HEK293 (cell line): Measurements from ENCODE around the gene ERFE.

Source experiments
- CTCF ChIP-seq: fragments of 450-650 bp; formaldehyde crosslinking; IDR thresholded peaks from 2 replicates; pipeline ENCODE4 v1.5.1; 2016; ENCODE audit warnings: missing biosample characterization, missing genetic modification characterization
- REPIN1 ChIP-seq: fragments of 450-650 bp; formaldehyde crosslinking; IDR thresholded peaks from 2 replicates; pipeline ENCODE4 v1.5.1; 2017; ENCODE audit warnings: missing biosample characterization, missing genetic modification characterization, low read depth
- YY1 ChIP-seq: fragments of 450-650 bp; formaldehyde crosslinking; IDR thresholded peaks from 2 replicates; pipeline ENCODE4 v1.5.1; 2018; ENCODE audit warnings: missing biosample characterization, missing genetic modification characterization
- ZNF311 ChIP-seq: fragments of 450-650 bp; formaldehyde crosslinking; IDR thresholded peaks from 2 replicates; pipeline ENCODE4 v1.5.1; 2017; ENCODE audit warnings: missing biosample characterization, missing genetic modification characterization, borderline replicate concordance
- ZNF324 ChIP-seq: fragments of 450-650 bp; formaldehyde crosslinking; IDR thresholded peaks from 2 replicates; pipeline ENCODE4 v1.5.1; 2016; ENCODE audit warnings: missing biosample characterization, missing genetic modification characterization
- TF ChIP-seq, protein P1 (sequence below): fragments of 450-650 bp; formaldehyde crosslinking; IDR thresholded peaks from 2 replicates; pipeline ENCODE4 v1.5.1; 2016; ENCODE audit warnings: missing biosample characterization, missing genetic modification characterization, low read depth

DNA sequence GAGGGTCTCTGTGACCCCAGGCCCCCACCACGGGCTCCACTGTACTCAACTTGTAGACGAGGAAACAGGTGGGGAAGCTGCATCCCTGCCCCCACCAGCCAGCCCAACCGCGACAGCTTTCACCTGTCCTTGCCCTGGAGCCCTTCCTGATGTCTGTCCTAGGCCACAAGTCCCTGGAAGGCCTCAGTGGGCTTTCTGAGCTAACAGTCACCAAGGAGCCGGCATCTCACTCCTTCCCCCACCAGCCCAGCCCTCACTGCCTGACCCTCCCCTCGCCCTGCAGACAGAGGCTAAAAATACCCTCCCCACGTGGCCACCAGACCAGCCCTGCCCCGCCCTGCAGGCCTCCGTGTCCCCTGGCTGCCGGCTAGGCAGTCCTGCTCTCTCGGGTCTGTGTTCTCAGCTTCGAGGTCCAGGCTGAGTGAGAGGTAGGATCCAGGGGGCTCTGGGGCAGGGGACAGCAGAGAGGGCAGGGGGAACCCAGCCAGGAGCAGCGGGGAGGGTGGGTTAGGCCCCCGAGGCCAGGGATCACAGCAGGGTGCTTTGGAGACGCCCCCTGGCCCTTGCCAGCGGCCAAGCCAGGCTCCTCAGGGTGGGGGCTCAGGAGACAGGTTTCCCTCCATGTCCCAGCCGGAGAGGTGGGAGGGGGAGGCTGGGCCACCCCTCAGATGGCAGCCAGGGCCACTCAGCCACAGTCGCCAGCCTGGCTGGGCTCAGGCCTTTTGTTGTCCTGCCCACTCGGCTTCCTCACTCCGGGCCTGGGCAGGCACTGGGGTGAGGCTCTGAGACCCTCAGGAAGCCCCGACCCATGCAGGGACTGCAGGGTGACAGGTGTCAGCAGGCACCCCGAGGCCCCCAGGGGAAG lies 20.2 kb upstream of the ERFE start, which contains the start of gene KLHL30:
- no peak for TF ChIP-seq REPIN1
- TF ChIP-seq CTCF (tag by site-specific recombination) = no peak
- TF ChIP-seq, protein P1, sequence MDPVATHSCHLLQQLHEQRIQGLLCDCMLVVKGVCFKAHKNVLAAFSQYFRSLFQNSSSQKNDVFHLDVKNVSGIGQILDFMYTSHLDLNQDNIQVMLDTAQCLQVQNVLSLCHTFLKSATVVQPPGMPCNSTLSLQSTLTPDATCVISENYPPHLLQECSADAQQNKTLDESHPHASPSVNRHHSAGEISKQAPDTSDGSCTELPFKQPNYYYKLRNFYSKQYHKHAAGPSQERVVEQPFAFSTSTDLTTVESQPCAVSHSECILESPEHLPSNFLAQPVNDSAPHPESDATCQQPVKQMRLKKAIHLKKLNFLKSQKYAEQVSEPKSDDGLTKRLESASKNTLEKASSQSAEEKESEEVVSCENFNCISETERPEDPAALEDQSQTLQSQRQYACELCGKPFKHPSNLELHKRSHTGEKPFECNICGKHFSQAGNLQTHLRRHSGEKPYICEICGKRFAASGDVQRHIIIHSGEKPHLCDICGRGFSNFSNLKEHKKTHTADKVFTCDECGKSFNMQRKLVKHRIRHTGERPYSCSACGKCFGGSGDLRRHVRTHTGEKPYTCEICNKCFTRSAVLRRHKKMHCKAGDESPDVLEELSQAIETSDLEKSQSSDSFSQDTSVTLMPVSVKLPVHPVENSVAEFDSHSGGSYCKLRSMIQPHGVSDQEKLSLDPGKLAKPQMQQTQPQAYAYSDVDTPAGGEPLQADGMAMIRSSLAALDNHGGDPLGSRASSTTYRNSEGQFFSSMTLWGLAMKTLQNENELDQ (tag by site-specific recombination) = no peak
- no peak for TF ChIP-seq YY1 (tag by site-specific recombination)
- no peak for TF ChIP-seq ZNF324 (tag by site-specific recombination)
- TF ChIP-seq ZNF311 (tag by site-specific recombination) = no peak
